ENCODE results near the gene SEC61B.

SEC61B gene

DNA sequence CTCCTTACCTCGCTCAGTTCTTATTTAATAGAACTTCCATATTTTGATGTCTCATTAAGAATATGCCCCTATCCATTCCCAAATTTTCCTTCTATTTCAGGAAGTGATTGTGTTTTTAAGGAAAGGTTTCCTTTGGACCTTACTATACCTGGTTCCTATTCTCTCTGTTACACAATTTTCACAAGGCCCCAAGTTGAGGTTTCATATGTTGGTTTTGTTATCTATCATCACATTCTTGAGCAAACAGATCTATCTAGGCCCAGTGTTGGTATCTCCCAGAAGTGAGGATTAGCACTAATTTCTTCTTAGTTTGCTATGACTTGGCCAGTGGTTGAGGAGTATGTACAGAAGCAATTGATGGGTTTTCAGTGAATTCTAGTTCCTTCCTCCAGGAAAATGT lies 41.9 kb upstream of the SEC61B start:
- DNase-seq (ENCODE audit: low read depth), result no peak
- TF ChIP-seq, protein P1, sequence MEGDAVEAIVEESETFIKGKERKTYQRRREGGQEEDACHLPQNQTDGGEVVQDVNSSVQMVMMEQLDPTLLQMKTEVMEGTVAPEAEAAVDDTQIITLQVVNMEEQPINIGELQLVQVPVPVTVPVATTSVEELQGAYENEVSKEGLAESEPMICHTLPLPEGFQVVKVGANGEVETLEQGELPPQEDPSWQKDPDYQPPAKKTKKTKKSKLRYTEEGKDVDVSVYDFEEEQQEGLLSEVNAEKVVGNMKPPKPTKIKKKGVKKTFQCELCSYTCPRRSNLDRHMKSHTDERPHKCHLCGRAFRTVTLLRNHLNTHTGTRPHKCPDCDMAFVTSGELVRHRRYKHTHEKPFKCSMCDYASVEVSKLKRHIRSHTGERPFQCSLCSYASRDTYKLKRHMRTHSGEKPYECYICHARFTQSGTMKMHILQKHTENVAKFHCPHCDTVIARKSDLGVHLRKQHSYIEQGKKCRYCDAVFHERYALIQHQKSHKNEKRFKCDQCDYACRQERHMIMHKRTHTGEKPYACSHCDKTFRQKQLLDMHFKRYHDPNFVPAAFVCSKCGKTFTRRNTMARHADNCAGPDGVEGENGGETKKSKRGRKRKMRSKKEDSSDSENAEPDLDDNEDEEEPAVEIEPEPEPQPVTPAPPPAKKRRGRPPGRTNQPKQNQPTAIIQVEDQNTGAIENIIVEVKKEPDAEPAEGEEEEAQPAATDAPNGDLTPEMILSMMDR (conservative IDR thresholded peaks at IDR 0.05; ENCODE audit: control insufficient read depth, insufficient read depth, low read depth, low read length), result no peak
- H3K4me3 ChIP-seq (ENCODE audit: control insufficient read depth, low read depth, low read length), result no peak overlapping the region

DNA sequence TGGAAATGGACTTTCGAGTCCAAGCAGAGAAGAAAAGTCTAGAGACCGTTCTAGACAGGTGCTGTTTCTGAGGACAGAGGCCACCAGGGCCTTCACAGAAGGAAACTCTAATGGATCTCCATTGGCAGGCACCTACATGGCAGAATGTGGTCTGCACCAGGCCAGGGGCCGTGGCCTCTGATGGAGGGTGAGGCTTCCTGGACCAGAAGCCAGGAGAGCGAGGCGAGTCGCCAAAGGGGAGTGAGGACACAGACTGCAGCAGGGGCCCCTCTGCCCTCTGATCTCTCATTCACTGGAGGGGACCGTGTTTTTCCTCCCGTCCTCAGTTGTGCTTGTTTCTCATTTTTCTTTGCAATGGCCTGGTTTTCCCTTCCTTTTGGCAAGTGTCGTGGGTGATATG lies 41.4 kb upstream of the SEC61B start:
- DNase-seq (ENCODE audit: low read depth), result no peak
- no peak overlapping the region for H3K4me3 ChIP-seq (ENCODE audit: control insufficient read depth, low read depth, low read length)
- TF ChIP-seq, protein P1 (conservative IDR thresholded peaks at IDR 0.05; ENCODE audit: control insufficient read depth, insufficient read depth, low read depth, low read length), result no peak

DNA sequence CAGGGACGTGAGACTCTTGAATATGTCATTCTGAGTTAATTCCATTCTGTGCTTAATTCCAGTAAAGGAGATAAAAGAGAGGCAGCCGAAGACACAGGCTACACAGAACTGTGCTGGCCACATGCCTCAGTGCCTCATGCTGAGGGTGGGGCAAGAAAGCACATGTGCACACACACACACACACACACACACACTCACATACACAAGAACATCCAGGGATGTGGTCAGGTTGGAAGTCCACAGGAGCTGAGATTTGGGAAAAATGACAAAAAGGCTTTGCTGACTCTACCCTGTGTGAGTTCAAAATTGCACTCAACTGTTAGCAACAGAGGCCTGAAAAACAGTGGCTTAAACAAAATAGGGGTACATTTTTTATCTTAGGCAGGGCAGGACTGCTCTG lies 40.9 kb upstream of the SEC61B start:
- no peak overlapping the region for H3K4me3 ChIP-seq (ENCODE audit: control insufficient read depth, low read depth, low read length)
- TF ChIP-seq, protein P1 (conservative IDR thresholded peaks at IDR 0.05; ENCODE audit: control insufficient read depth, insufficient read depth, low read depth, low read length), result no peak
- DNase-seq (ENCODE audit: low read depth), result peak; percentile 11

DNA sequence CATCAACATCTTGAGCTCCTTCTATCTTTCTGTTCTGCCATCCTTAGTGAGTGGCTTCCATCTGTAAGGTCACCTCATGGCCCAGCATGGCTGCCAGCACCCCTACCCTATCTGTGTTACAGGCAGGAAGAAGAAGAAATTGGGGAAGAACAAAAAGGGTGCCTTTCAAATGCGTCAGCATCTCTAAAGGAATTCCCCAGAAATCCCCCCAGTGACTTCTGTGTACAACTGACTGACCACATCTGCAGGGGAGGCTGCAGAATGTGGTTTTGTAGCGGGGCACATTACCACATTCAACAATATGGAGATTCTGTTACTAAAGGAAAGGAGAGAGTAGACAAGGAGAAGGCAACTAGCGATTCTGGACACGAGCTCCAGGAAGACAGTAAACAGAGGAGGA lies 40.5 kb upstream of the SEC61B start:
- no peak overlapping the region for H3K4me3 ChIP-seq (ENCODE audit: control insufficient read depth, low read depth, low read length)
- TF ChIP-seq, protein P1 (conservative IDR thresholded peaks at IDR 0.05; ENCODE audit: control insufficient read depth, insufficient read depth, low read depth, low read length), result no peak
- DNase-seq (ENCODE audit: low read depth), result peak; percentile 14

DNA sequence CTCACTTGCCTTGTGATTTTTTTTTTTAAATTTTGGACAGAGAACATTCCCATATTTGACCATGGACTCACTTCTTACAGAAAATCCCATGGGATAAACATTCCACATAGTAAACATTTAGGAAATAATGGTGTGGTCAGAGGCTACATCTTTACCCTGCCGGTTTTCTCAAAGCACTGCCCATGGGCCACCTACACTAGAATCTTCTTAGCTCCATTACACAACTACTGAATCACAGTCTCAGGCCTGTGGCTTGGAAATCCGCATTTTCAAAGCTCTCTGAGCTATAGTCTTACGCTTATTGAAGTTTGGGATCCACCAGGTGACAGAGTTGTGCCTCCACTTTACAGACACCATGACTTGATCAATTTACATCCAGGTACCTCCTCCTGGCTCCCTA lies 39.7 kb upstream of the SEC61B start:
- TF ChIP-seq, protein P1 (conservative IDR thresholded peaks at IDR 0.05; ENCODE audit: control insufficient read depth, insufficient read depth, low read depth, low read length), result no peak
- peak; percentile 40 for DNase-seq (ENCODE audit: low read depth)

DNA sequence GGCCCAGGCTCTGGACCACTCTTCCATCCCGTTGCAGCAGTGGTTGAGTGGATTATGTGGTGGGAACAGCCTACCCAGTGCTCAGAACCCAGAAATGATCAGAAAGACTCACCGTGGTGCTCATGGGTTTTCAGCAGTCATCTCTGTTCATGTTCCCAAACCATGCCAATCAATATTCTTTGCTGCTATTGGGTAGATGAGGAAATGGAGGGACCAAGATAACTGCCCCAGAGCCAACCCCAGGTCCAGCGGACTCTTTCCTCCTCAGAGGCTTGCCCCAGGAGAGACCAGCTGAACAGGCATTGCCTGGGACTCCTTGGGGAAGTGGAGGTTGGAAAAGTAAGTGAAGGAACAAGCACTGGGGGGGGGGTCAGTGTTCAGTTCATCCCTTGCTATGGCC lies 38.5 kb upstream of the SEC61B start:
- TF ChIP-seq, protein P1 (conservative IDR thresholded peaks at IDR 0.05; ENCODE audit: control insufficient read depth, insufficient read depth, low read depth, low read length), result no peak
- H3K4me3 ChIP-seq (ENCODE audit: control insufficient read depth, low read depth, low read length), result no peak overlapping the region
- DNase-seq (ENCODE audit: low read depth), result no peak

More for the DNA sequence above, 39.7 kb upstream of the SEC61B start:
- no peak overlapping the region for H3K4me3 ChIP-seq (ENCODE audit: control insufficient read depth, low read depth, low read length)

DNA sequence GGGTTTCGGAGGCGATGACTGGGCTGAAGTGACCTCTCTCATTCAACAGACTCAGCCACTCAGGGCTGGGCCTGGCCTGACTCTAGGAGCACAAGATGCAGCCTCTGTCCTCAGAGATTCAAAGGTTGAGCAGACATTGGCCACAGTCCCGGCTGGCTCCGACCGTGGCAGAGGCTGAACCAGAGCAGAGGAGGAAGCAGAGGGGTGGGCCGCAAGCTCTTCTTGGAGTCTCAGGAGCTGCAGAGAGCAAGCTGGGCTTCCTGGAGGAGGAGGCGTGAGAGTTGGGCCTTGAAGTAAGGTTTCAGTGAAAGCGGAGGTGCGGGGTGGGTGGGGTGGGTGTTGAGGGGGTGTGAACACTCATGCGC lies 38.0 kb upstream of the SEC61B start:
- no peak for DNase-seq (ENCODE audit: low read depth)
- no peak overlapping the region for H3K4me3 ChIP-seq (ENCODE audit: control insufficient read depth, low read depth, low read length)
- TF ChIP-seq, protein P1 (conservative IDR thresholded peaks at IDR 0.05; ENCODE audit: control insufficient read depth, insufficient read depth, low read depth, low read length), result no peak
